Measurements from ENCODE around the gene LAMC1.

- no peak for TF ChIP-seq CTCF (IDR thresholded peaks at IDR 0.05; ENCODE audit: poor library complexity)
- no peak for TF ChIP-seq EZH2 (IDR thresholded peaks at IDR 0.05; ENCODE audit: borderline replicate concordance)
- no peak for TF ChIP-seq EZH2phosphoT487 (IDR thresholded peaks at IDR 0.05; ENCODE audit: low read depth, severe bottlenecking, unreplicated experiment)
Observed at GRCh38 chr1:182998482-182998881, 24.7 kb upstream of the LAMC1 start.

Data from hepatocyte (in vitro differentiated cells).